ENCODE results near the gene MED12L. TPM values are rescaled to one million over a fixed set of nuclear protein-coding genes. Genes with fewer than 3 reads are reported as not detected.

Gene MED12L
- polyA plus RNA-seq, 1 donor, result 2.7 TPM

- no peak for DNase-seq
Observed at GRCh38 chr3:151460774-151461450, 375.4 kb downstream of the MED12L start, which contains the start of gene IGSF10. TSS of gene IGSF10 (minus strand) at chr3:151461061. CDS start at chr3:151458709, 2,352 bp downstream.

- DNase-seq, result no peak
Observed at GRCh38 chr3:151462278-151462780, 376.9 kb downstream of the MED12L start.

- DNase-seq, result no peak
Observed at GRCh38 chr3:151462991-151463390, 377.5 kb downstream of the MED12L start.

GRCh38 chr3:151467069-151467468 lies 381.6 kb downstream of the MED12L start:
- no peak for DNase-seq

GRCh38 chr3:151468284-151468917 lies 382.9 kb downstream of the MED12L start:
- no peak for DNase-seq

- no peak for DNase-seq
Observed at GRCh38 chr3:151476344-151477018, 391.0 kb downstream of the MED12L start.

GRCh38 chr3:151477591-151478334 lies 392.3 kb downstream of the MED12L start:
- DNase-seq, result no peak

- no peak for DNase-seq
Observed at GRCh38 chr3:151478335-151478697, 392.9 kb downstream of the MED12L start.

- no peak for DNase-seq
Observed at GRCh38 chr3:151479452-151479851, 394.0 kb downstream of the MED12L start.

- DNase-seq, result no peak
Observed at GRCh38 chr3:151480492-151480891, 395.0 kb downstream of the MED12L start.

GRCh38 chr3:151483488-151483887 lies 398.0 kb downstream of the MED12L start:
- no peak for DNase-seq

- no peak for DNase-seq
Observed at GRCh38 chr3:151483961-151484520, 398.6 kb downstream of the MED12L start.

Other genes starting within 250 kb of the MED12L start
- not detected for gene MINDY4B, start 180.2 kb upstream of the MED12L start, polyA plus RNA-seq (ENCODE audit: insufficient read length)
- not detected for gene CLRN1, start 112.9 kb upstream of the MED12L start, polyA plus RNA-seq (ENCODE audit: insufficient read length)
- gene GPR171, start 117.6 kb downstream of the MED12L start, polyA plus RNA-seq (ENCODE audit: insufficient read length), result not detected
- 0.57 TPM for gene P2RY14, start 192.9 kb downstream of the MED12L start, polyA plus RNA-seq (ENCODE audit: insufficient read length)
- gene GPR87, start 231.2 kb downstream of the MED12L start, polyA plus RNA-seq (ENCODE audit: insufficient read length), result not detected
- 0.81 TPM for gene P2RY13, start 243.9 kb downstream of the MED12L start, polyA plus RNA-seq (ENCODE audit: insufficient read length)

All from left kidney (tissue), 2 donors.